ENCODE data around the gene ERFL.
"Not testable (repeated sequence)": the region's sequence is repeated elsewhere in the genome, so short reads cannot be mapped to it uniquely, and the experiment has no call there.

ERFL gene

DNA sequence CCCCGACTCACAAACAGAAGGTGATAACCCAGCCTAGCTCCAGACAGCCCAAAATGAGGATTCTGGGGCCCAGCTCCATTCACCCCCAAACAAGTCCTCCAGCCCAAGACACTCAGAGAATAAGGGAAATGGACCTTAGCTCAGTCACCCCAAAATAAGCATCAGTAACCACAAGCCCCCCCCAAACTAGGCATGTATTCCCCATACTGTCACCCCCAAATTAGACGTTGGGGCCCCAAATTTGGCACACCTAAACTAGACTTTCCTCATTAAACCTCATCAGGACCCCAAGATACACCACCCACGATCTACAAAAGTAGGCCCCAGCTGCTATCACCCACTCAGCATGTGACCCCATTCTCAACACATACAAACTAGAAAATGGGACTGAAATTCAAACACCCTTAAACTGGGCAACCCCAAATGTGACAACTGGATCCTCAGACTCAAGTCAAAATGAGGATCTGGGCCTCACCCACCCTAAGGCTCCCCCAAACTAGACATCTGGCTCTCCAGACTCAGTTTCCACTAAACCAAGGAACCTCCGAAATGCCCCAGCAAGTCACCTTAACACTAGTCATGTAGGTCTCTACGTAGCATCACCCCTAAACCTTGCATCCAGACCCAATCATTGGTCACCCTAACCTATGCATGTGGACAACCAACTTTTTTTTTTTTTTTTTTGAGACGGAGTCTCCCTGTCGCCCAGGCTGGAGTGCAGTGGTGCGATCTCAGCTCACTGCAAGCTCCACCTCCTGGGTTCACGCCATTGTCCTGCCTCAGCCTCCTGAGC lies 13.4 kb upstream of the ERFL start:
- no peak for DNase-seq

DNA sequence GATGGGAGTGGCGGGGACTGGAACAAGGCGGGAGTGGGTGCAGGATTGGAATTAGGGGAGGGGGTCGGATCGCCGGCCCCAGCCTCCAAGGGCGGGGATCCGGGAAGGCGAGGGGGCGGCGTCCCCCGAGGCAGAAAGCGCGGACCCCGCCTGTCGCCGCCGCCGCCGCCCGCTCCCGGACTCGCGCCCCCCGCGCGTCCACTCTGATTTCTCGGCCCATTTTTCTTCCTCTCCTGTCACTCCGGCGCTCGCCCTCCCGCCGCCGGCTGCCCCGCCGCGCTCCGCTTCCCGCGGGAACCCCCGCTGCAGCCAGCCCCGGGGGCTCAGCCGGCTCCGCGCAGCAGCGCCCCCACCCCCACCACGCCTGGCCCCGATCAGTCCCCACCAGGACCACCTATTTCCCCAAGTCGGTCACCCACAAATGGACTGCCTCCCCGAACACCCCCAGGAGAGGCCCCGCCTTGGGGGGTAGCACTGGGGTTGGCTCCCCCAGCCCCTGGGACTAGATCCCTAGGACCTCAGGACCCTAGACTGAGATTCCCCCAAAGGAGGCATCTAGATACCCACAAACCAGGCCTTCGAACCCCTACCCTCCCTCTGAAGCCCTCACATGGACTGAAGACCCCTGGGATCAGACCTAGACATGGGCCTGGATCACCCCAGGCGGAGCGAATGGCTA lies 12.6 kb upstream of the ERFL start:
- DNase-seq: no peak

DNA sequence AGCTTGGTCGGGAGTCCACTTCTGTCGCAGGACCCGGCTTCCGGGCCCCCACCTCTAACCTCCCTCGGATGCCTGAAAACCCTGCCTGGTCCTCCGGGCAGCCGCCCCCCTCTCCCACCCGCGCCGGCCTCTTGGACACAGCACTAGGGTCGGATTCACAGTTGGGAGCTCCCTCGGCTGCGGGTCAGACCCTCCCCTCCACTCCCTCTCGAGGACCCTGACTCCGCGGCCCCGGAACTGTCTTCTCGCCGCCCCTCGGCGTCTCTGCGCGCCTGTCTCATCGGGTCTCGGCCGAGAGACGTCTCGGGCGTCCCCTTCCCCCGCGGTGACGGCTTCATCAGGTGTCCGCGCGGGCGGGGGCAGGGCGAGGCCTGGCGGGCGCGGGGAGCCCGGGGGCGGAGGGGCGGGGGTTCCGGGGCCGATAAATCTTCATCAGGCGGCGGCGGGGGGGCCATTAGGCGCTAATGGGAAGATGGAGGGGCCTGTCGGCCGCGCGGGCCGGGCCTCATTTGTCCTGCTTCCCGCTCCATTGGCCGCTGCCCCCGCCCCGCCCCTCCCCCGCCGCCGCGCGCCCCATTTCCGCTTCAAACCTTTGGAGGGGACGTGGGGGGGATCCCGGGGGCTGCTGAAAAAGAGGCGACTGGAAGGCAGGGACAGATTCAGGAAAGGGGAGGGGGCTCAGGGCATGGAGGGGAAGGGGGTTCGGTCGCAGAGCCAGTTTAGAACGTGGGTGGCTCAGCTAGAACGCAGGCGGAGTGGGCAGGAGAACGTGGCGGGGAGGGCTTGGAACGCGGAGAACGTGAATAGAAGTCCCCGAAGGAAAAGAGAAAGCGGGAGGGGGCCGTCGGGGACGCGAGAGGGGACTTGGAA lies 11.8 kb upstream of the ERFL start:
- no peak for DNase-seq

DNA sequence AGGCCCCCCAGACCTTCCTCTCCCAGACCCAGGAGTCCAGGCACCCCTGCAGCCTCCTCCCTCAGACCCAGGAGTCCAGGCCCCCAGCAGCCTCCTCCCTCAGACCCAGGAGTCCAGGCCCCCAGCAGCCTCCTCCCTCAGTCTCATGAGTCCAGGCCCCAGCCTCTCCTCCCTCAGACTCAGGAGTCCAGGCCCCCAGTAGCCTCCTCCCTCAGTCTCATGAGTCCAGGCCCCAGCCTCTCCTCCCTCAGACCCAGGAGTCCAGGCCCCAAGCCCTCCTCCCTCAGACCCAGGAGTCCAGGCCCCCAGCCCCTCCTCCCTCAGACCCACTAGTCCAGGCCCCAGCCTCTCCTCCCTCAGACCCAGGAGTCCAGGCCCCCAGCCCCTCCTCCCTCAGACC lies 11.0 kb upstream of the ERFL start:
- not testable (repeated sequence) for DNase-seq

DNA sequence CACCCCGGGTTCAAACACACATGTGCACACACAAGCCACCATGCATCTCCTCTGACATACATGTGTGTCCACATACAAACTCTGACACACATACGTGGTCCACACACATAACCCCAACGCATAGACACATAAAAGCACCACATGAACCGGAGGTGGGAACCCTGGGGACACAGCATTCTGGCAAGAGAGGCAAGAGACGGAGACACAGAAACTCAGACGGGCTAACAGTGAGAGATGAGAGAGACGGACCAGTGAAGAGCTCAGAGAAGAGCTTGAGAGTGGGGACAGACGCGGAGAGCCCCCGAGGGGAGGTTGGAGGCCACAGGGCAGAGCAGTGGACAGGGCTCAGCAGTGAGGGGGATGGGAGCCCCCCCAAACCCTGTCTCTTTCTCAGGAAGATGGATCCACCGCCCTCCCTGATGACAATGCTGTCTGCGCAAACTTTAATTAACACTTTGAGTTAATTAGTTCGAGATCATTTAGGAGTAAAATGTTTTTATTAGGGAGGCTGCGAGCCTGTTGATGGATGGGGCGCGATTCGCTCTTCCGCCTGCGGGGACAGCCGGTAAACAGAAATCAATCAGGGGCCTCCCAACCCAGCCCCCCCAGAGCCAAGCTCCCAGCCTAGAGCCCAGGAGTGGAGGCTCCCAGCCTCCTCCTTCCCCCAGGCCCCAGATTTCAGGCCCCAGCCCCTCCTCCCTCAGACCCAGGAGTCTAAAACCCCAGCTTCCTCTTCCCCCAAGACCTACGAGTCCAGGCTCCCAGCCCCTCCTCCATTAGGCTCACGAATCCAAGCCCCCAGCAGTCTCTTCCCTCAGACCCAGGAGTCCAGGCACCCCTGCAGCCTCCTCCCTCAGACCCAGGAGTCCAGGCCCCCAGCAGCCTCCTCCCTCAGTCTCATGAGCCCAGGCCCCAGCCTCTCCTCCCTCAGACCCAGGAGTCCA lies 9.5 kb upstream of the ERFL start:
- DNase-seq: no peak

DNA sequence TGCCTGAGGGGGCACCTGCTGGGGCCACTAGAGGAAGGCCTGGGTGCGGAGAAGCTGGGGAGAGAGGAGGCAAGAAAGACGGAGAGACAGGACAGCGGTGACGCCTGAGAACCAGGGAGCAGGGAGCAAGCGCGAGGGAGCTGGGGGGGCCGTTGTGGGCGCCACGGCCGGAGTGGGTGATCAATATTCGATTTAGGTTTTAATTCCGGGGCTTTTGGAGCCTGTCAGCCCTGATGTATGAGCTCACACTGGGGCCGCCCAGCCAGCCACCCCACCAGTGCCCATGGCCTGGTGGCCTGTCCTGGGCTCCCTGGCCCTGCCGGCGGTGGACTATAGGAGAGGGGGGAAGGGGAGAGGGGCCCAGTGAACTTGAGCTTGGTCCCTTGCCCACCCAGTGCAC lies 8.7 kb upstream of the ERFL start:
- DNase-seq: no peak

DNA sequence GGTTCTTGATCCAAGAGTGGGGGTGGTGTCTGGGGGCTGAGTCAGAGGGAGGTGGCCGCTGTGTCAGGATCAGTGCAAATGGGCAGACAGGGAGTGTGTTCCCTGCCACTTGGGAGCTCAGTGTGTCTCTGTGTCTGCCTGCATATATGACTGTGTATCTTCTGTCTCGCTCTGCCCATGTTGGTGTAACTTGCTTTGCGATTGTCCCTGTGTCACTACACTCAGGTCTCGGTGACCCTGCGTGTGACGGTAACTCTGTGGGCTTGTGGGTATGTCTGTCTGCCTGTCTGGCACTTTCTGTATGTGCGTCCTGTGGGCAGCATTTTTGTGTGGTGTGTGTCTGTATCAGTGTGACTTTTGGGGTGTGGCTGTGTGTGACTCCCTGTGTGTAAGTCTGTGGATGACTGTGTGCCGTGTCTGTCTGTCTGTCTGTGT lies 8.2 kb upstream of the ERFL start:
- no peak for DNase-seq

DNA sequence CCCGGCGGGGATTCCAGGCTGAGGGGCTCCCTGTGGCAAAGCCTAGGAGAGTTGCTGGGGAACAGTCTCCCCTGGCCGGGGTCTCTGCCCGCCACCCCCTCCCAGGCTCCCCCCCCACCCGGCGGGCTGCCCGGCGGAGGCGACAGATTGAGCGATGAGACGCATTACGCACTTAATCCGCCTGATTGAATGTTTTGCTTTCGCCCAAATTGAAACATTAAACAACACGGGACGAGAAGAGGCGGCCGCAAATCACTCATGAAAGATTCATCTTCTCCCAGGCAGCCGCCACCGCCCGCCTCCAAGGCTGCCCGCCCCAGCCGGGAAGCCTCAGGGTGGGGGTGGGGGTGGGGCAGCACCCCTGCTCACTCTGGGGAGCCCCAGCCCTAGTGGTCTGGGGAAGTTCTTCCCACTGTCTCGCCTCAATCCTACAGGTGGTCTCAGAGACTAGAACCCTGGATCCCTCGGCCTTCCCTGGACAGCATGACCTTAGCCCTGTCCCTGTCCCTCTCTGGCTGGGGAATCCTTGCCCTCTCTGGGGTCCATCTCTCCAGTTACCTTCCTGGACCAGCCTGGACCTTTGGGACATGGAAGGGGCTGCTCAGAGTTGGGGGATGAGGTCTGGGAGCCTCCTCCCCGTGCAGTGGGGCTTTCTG lies 7.6 kb upstream of the ERFL start:
- no peak for DNase-seq

DNA sequence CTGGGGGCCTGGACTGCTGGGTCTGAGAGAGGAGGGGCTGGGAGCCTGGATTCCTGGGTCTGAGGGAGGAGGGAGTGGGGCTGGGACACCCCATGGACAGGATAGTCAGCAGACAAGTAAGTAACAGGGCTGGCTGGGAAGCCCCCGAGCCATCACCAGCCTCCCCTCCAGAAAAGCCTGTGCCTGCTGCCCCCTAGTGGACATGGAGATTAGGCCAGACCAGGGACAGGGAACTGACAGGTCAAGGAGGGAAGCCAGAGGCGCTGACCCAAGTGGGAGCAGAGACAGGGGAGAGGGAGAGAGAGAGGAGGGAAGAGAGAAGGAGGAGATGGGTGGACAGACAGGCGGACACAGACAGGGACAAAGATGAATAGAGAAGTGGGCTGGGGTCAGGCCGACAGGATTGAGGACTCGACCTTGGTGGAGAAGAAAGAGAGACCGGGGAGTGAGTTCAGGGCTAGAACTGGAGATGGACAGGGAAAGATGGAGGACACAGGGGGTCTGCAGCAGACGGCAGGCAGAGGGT lies 6.7 kb upstream of the ERFL start:
- DNase-seq: peak; percentile 39 to 49

DNA sequence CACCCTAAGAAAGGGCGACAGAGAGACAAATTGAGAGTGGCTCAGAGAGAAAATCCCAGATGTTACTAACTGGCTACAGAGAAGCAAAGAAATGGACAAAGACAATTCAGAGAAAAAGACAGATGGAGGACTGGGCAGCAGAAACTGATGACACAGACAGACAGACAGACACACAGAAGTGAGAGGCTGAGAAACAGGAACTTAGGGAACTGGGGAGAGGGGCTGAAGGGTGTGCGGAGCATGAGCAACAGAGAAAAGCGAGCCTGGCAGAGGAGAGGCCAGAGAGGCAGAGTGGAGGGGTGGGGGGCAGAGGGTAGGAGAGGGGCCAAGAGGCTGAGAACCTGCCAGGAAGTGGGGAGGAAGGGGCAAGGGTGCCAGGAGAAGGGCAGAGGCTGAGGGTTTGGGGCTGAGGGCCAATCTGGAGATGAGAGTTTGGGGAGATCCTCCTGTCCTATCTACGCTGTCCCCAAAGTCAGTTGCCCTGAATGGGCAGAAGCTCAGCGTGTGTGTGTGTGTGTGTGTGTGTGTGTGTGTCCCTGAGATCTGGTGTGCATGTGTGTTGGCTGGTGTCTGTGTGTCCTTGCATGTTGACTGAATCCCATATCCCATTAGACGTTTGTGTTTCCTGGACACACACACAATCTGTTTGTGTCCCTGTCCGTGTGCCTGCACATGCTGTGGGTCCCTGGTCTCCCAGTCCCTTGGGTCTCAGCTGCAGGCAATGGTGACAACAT lies 5.6 kb upstream of the ERFL start:
- peak in 1 of 2 donors; percentile 26 for DNase-seq

DNA sequence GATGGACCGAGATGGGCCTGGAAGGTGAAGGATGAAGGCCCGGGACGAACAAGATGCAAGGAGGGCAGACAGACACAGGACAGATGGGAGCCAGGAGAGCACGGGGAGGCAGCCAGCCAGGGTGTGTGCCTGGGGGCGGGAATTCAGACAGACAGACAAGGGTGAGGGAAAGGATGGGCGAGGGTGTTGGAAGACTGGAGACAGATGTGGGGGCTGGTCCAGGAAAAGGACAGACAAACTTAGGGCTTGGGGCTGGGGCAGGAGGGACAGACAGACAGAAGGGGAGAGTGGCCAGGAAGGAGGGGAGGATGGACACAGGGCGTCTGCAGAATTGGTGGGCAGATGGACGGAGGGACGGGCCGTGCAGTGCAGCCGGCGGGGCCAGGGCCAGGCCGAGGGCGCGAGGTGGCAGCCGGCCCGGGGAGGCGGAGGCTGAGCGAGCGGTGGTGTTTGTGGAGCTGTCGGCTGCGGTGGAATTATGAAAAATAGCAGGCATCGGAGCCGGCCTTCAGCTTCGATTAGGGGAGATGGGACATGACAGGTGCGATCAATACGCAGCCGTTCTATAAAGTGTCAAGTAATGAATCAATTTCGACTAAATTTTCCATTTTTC lies 4.6 kb upstream of the ERFL start:
- DNase-seq: no peak

DNA sequence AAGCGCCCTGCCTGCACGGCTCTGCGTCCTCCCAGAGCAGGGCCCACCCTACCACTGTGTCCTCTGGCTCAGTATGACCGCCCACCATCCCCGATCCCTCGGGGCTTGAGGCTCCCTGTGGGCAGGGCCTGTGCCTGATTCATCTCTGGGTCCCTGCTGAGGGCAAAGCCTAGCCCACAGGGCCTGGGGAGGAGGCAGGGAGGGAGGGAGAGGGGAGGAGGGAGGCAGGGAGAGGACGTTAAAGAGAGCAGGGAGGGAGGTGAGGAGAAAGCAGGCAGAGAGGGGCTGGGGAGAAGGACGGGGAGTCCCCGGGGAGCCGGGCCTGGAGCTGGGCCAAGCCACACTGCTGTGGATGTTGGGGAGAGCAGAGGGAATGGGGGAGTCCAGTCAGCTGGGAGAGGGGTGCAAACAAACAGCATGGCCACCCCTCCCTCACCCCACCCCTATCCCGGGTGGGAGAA lies 4.0 kb upstream of the ERFL start:
- DNase-seq: no peak

DNA sequence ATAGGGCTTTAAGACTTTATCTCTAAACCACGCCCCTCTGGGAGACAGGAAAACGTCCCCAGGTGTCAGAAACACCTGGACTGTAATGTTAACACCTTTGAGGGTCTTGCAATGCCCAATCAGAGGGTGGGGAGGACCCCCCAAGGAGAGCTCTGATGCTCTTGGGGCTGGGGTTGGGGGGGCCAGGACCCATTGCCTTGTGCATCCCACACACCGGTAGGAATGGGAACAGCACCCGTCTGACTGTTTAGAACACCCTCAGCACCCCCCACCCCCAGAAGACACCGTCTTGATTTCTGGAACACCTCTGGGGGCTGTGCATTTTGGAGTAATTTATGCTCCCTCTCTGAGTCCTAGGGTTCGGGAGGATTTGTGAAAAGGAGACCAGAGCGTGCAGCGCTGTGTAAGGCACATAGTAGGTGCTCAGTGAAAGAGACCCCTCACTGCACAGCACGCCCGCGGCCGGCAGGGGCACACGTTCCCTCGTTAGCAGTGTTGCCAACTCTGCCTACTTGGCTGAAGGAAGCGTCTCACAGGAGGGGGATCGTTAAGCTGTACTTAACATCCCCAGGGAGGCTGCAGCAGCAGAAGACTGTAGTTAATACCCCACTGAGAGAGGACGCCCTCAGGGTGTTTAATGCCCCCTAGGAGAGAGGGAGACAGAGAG lies 2.8 kb upstream of the ERFL start:
- no peak for DNase-seq

DNA sequence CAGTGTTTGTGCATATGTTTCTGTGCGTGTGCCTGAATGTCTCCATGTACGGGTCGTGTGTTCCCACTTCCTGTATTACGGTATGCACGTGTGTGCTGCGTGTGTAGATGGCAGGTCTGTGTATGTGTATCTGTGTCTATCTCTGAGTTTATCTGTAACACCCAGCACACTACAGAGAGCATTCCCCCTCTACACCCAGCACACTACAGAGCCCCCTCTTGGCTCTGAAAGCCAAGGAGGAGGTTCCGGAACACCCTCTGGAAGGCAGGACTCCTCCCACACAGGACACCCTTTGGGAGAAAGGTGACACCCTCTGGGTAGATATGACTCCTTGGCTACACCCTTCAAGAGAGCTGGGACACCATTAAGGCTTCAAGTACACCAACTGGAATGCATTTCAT lies 2.1 kb upstream of the ERFL start:
- DNase-seq: no peak

DNA sequence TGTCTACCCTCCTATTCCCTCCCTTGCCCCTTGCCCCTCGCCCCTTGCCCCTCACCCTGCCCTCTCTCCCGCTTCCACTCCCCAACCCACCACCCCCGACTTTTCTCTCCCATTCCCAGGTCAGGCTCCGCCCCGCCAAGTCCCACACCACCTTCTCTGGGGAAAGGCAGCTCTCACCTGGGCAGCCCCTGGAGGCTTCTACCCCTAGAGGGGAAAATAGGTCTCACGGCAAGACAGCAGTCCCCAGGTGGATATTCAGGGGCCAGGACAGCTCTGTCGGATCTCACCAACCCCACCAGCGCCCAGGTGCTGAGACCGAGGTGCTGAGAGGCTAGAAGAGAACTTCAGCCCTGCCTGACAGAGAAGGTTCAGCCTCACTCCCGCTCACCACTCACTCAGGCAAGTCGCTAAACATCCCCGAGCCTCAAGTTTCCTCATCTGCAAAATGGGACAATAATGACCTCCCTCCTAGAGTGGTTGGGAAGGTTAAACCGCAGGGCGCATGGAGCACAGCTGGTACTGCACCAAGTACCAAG lies 1.4 kb upstream of the ERFL start:
- DNase-seq: no peak

DNA sequence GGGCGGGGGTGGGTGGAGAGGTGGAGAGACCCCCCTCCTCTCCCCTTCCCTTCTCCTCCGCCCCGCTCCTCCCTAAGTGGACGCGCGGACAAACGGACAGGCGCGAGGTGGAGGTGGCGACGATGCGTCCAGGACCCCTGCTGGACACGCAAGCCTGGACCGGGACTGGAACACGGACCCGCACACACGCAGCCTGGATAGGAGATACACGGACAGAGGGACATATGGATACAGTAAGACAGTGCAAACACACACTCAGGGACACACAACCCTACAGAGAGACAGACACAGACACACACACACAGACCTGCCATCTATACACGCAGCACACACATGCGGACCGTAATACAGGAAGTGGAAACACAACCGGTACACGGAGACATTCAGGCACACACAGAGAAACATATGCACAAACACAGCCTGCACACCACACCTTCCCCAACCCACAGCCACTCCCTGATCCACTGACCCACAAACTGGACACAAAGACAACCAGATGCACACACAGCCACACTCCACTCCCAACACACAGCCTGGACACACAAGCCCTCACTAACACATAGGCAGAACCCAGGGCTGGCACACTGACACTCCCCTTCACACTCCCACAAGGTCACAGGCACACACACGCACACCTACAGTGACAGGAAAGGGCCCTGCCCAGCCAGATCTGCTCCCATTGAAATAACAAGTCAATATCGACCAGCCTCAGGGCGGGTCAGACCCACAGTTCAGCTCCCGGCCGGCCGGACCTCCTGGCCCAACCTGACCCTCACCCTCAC lies 696 bp upstream of the ERFL start:
- peak in 1 of 2 donors; percentile 28 for DNase-seq

DNA sequence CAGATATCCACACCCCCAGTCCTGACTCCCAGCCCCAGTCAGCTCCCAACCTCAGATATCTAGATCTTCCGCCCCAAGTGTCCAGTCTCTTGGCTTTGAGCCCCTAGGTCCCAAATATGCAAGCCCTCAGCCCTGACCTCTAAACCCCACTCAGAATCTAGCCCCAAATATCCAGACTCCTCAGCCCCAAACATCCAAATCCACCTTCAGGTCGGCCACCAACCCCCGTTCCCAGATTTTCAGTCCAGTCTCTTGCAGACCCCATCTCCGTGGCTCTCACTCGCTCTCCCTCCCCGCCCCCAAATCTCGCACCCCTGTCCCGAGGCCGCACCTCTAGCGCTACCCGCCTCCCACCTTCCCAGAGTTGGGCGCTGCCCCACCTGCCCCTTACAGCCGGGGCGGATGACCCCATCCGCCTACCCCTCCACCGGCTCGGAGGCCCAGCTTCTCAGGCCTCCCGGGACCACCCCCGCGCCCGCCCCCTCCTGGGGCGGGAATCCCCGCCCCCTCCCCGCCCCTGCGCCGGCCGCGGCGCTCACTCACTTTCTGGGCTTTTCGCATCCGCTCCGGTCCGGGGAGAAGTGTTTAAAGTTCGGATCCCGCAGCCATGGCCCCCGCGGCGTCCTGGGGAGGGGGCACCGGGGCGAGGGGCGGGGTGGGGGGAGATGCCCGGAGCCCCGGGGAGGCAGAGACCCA lies 604 bp downstream of the ERFL start:
- DNase-seq: no peak

Measured in bone marrow (tissue), 2 donors.